Right cardiac atrium (tissue), 5 donors: ENCODE data around the gene OR51B5. TPM values are rescaled to one million over a fixed set of nuclear protein-coding genes. Genes with fewer than 3 reads are reported as not detected.
"Not testable (repeated sequence)": the region's sequence is repeated elsewhere in the genome, so short reads cannot be mapped to it uniquely, and the experiment has no call there.

Experiments
- ATAC-seq, 2 donors: fragments of 200-7000 bp; cut with Tn5 transposase; one replicate each; pipeline versions ENCODE4 v1.8.0 to v1.9.1; 2020; ENCODE audit warnings: moderate library complexity in 2 of 2, mild to moderate bottlenecking in 1 of 2
- DNase-seq, 3 donors: peaks; one replicate each; pipeline ENCODE4 v3.0.0-alpha.2; 2020
- H3K27ac ChIP-seq: one replicate; pipeline ENCODE4 v1.5.1; 2013; ENCODE audit warnings: mild to moderate bottlenecking, low read length, control low read depth, moderate library complexity
- H3K27me3 ChIP-seq: one replicate; pipeline ENCODE4 v1.6.1; 2013; ENCODE audit not compliant: control insufficient read depth, insufficient read depth
- H3K4me1 ChIP-seq: one replicate; pipeline ENCODE4 v1.6.1; 2013; ENCODE audit warnings: low read length; ENCODE audit not compliant: control insufficient read depth, insufficient read depth
- H3K4me3 ChIP-seq: one replicate; pipeline ENCODE4 v1.5.1; 2013; ENCODE audit warnings: low read length, control low read depth
- H3K9me3 ChIP-seq: one replicate; pipeline ENCODE4 v1.6.1; 2013; ENCODE audit warnings: low read length; ENCODE audit not compliant: control insufficient read depth
- WGBS: extraction: QIAGEN DNeasy Blood & Tissue Kit; methylation state at CpG from one replicate; pipeline ENCODE4 v1.1.7; 2013; 5-methylcytosine and 5-hydroxymethylcytosine counted together
- intact Hi-C, 4 donors: fragments of 100-400 bp; cut with DNase I; formaldehyde crosslinking; loops; one replicate each; pipeline versions ENCODE4 v1.11.0 to v1.14.0; 2022 to 2023
- polyA plus RNA-seq: library from polyadenylated mRNA; stranded (reverse); fragments of 200-250 nt; gene quantifications from one replicate; pipeline ENCODE4 v1.2.3, GENCODE V29; 2013
- total RNA-seq, 4 donors: library from RNA; stranded (reverse); fragmentation: NEBNext Ultra II Directional; extraction: Animal tissue kit (Norgen Biotek cat#: 25700); gene quantifications; one replicate each; pipeline ENCODE4 v1.2.1, GENCODE V29; 2021
- donor health status: healthy with polysubstance abuse.
- donor health status: DM: no; HTN: yes; CAD: no.
- donor health status: DM: no; HTN: no; CAD: no.
- donor health status: DM: no; HTN: yes; CAD: no; lungs with severe emphysema.
- donor health status: DM: yes; HTN: yes; CAD: no.

Gene OR51B5
- total and polyA plus RNA-seq, 5 donors, result 0.14 to 0.33 TPM; not detected in 3

DNA sequence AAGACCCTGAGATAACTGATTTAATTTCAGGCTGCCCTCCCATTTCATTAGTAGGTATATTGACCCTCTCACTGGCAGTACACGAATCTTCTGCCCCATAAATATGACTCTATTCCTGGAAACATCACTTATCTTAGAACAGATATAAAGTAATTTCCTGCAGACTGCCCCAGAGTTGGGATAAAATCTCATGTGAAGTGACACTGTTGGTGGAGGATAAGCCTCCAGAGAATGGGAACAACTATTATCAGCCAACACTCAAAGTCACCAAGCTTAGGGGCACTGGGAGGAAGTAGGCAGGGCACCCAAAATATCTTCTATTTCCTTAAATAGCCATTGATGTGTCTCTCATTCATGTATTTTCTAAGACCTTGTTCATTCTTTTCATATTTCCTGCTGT is 8.2 kb downstream of the OR51B5 start:
- no peaks in the 10 kb centered on the region for H3K9me3 ChIP-seq
- intact Hi-C loops, result no loop called here
- H3K27me3 ChIP-seq, result no peaks in the 10 kb centered on the region
- H3K4me1 ChIP-seq, result no peaks in the 10 kb centered on the region
- DNase-seq (no peak), ATAC-seq (no peak)
- no peak overlapping the region for H3K4me3 ChIP-seq
- H3K27ac ChIP-seq, result no peak overlapping the region
- WGBS, result 22% methylated on average over 1 of the region's 1 CpG

DNA sequence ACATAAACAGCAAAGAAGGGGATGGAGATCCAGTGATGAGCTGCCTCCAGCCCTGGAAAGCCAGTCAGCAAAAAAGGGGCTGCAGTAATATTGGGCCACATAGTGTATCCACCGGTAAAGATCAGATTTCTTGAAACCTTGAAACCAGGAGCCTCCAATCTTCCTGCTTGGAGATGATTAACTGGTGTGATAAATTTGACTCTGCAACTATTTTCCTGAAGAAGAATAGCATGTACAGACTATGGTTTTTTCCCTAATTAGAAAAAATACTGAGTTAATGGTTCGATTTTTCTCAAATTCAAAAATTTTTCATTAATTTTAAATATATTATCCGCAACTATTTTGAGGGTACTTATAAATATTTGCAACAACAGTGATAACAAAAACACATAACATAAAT is 19.1 kb downstream of the OR51B5 start, which contains the start of gene OR51B2:
TSS of gene OR51B2 (minus strand) at position 101 of the 400 bp plus-strand sequence. CDS start at position 101, 0 bp downstream.
- Histone ChIP-seq H3K4me1 (no peaks in the 10 kb centered on the region), H3K27ac (no peak within 1 kb of the TSS), H3K4me3 (no peak within 1 kb of the TSS), H3K27me3 (no peaks in the 10 kb centered on the region), H3K9me3 (no peaks in the 10 kb centered on the region)
- intact Hi-C loops, result no loop called here
- ATAC-seq, result no peak
- DNase-seq, result no peak
- WGBS, result 74% methylated on average over 3 of the region's 3 CpGs

DNA sequence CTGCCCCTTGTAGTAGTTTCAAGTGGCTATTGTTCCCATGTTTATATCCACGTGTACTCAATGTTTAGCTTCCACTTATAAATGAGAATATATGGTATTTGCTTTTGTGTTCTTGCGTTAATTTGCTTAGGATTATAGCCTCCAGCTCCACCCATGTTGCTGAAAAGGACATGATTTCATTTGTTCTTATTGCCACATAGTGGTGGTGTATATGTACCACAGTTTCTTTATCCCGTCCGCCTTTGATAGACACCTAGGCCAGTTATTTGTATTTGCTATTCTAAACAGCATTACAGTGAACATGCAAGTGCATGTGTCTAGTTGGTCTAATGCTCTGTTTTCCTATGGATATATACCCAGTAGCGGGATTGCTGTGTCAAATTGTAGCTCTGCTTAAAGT is 26.0 kb downstream of the OR51B5 start:
- DNase-seq (no peak), ATAC-seq (no peak)
- 71% methylated on average over 5 of the region's 5 CpGs for WGBS
- H3K27ac ChIP-seq, result no peak overlapping the region
- H3K4me1 ChIP-seq, result no peaks in the 10 kb centered on the region
- intact Hi-C loops, result no loop called here
- no peaks in the 10 kb centered on the region for H3K27me3 ChIP-seq
- H3K4me3 ChIP-seq, result no peak overlapping the region
- no peaks in the 10 kb centered on the region for H3K9me3 ChIP-seq

DNA sequence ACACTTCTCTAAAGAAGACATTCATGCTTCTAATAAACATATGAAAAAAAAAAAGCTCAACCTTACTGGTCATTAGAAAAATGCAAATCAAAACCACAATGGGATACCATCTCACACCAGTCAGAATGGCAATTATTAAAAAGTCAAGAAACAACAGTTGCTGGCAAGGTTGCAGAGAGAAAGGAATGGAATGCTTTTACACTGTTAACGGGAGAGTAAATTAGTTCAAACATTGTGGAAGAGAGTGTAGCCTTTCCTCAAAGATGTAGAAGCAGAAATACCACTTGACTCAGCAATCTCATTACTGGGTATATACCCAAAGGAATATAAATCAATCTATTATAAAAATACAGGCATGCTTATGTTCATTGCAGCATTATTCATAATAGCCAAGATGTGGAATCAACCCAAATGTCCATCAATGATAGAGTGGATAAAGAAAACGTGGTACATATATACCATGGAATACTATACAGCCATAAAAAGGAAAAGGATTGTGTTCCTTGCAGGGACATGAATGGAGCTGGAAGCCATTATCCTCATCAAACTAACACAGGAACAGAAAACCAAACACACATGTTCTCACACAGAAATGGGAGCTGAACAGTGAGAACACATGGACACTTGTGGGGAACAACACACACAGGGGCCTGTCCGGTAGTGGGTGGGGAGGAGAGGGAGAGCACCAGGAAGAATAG is 29.8 kb downstream of the OR51B5 start:
- intact Hi-C loops, H3K9me3 ChIP-seq, H3K27me3 ChIP-seq, ATAC-seq, H3K4me3 ChIP-seq, H3K4me1 ChIP-seq, DNase-seq, H3K27ac ChIP-seq: not testable (repeated sequence)
- WGBS, result 85% methylated on average over 3 of the region's 3 CpGs

DNA sequence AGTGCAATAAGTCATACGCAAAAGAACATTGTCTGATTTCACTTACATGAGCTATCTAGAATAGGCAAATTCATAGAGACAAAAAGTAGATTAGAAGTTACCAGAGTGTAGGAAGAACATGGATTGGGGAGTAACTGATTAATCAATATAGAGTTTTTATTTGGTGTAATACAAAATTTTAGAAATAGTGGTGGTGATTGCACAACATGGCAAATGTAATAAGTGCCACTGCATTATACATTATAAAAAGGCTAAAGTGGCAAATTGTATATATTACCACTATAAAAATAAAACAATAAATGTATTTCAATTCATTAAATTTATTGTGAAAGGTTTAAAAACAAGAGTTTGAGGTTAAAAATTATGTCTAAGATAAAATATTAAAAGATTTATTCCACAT is 32.9 kb downstream of the OR51B5 start:
- Histone ChIP-seq H3K9me3 (no peaks in the 10 kb centered on the region), H3K4me3 (no peak overlapping the region), H3K27me3 (no peaks in the 10 kb centered on the region), H3K4me1 (no peaks in the 10 kb centered on the region), H3K27ac (no peak overlapping the region)
- DNase-seq, result no peak
- intact Hi-C loops, result no loop called here
- no peak for ATAC-seq
- 95% methylated on average over 1 of the region's 1 CpG for WGBS

DNA sequence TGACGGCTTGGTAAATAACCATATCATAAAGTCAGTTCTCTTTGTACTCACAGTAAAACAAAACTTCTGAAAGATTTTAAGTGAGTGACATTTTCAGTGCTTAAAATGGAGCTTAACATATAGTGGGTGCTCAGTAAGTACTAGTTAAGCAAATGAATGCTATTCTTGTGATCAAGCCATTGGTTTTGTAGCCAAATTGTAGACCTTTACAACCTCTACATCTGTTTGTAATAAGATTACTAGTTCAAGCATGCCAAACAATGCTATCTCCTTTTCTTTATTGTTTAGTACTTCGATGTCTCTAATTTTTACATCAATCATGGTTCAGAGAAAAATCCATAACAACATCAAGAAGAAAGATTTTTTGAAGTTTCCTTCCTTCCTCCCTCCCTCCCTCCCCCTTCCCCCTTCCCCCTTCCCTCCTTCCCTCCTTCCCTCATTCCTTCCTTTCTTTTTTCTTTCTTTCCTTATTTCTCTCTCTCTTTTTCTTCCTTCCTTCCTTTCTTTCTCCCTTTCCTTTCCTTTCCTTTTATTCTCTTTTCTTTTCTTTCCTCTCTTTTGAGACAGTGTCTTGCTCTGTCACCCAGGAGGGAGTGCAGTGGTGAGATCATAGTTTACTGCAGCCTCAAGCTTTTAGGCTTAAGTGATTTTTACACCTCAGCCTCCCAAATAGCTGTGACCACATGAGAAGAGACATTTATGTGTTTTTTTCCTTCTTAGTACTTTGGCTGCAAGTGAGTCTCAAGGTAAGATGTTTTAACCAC is 35.9 kb downstream of the OR51B5 start:
- Histone ChIP-seq H3K9me3 (no peaks in the 10 kb centered on the region), H3K4me1 (no peaks in the 10 kb centered on the region), H3K4me3 (no peak overlapping the region), H3K27ac (no peak overlapping the region), H3K27me3 (no peaks in the 10 kb centered on the region)
- no peak for DNase-seq
- ATAC-seq, result no peak
- WGBS, result 80% methylated on average over 2 of the region's 2 CpGs
- intact Hi-C loops, result no loop called here

DNA sequence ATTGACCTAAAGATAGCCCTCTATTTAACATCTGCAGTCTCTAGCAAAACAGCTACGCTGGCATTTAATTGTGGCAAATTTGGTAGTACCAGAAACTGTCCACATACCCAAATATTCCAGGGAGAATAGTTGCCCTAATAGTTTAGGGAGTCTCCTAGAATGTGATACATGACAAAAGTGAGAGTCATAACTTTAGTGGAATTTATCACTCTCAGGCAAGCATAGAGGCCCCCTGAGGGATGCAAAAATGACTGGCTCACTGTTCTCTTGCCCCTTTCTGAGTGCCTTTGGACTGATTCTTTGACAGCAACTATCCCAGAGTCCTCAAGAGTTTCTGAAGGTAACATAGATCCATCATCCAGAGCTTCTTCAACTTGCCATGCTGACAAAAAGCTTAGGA is 39.3 kb downstream of the OR51B5 start:
- 95% methylated on average over 1 of the region's 1 CpG for WGBS

DNA sequence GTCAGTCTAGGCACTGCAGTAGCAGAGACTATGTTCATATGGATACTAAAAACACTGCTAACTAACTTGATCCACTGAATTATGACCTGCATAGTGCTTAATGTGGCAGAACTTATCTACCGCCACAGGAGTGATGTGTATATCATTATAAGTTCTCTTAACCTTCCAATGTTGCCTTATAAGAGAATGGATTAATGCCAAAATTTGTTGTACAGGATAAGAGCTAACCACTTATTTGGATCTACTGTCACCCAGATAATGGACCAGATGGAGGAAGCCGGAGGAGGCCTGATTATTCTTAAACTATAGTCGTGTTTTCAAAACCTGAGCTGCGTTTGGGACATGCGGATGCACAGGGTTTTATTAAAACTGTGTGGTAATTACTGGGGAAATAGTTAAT is 39.7 kb downstream of the OR51B5 start:
- Histone ChIP-seq H3K4me1 (no peaks in the 10 kb centered on the region), H3K27me3 (no peaks in the 10 kb centered on the region), H3K4me3 (no peak overlapping the region), H3K27ac (no peak overlapping the region), H3K9me3 (no peaks in the 10 kb centered on the region)
- DNase-seq (no peak), ATAC-seq (no peak)
- 56% methylated on average over 5 of the region's 5 CpGs for WGBS
- intact Hi-C loops, result no loop called here

More for the DNA sequence above, 39.3 kb downstream of the OR51B5 start:
- DNase-seq (no peak), ATAC-seq (no peak)
- H3K27me3 ChIP-seq, result no peaks in the 10 kb centered on the region
- no peak overlapping the region for H3K27ac ChIP-seq
- no peaks in the 10 kb centered on the region for H3K9me3 ChIP-seq
- H3K4me1 ChIP-seq, result no peaks in the 10 kb centered on the region
- intact Hi-C loops, result no loop called here
- H3K4me3 ChIP-seq, result no peak overlapping the region

DNA sequence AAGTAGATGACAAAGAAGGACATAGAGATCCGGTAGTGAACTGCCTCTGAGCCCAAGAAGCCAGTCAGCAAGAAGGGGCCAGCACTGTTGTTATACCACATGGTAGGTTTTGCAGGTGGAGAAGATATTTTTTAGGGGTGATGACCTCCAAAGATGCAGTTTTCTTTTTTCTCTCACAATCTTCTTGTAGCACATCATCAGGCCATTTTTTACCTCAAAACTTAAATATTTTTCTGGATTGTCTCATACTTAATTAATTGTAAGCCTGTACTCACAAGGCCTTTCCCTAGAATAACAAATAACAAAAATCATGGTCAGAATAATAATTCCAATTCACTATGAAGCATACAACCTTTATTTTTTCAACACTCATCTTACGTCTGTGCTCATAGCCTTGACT is 41.5 kb downstream of the OR51B5 start, which contains the start of gene OR51B4:
TSS of gene OR51B4 (minus strand) at position 101 of the 400 bp plus-strand sequence. CDS start at position 101, 0 bp downstream.
- Histone ChIP-seq H3K27ac (no peak within 1 kb of the TSS), H3K27me3 (no peaks in the 10 kb centered on the region), H3K4me1 (no peaks in the 10 kb centered on the region), H3K4me3 (no peak within 1 kb of the TSS), H3K9me3 (no peaks in the 10 kb centered on the region)
- ATAC-seq (no peak), DNase-seq (no peak)
- WGBS, result 93% methylated on average over 2 of the region's 2 CpGs
- intact Hi-C loops, result no loop called here

DNA sequence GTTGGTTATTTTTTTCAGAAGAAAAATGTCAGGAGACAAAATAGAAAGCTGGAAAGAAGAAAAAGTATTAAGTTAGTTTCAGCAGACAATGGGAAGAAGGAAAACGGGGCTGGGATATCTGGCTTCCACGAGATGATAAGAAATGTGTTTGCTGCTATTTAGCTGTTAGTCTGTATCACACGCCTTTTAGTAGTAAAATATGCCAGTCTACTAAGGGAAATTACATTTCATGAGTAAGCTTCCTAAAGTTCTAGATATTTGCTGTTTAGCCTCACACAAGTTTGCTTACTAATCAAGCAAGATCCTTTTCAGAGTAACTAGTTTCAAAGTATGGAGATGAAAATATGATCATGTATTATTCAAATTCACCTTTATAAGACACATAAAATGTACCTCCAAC is 43.1 kb downstream of the OR51B5 start:
- WGBS, result 18% methylated on average over 3 of the region's 3 CpGs
- DNase-seq (no peak), ATAC-seq (no peak)
- no peak overlapping the region for H3K27ac ChIP-seq
- H3K27me3 ChIP-seq, result no peaks in the 10 kb centered on the region
- no peak overlapping the region for H3K4me3 ChIP-seq
- no peaks in the 10 kb centered on the region for H3K4me1 ChIP-seq
- intact Hi-C loops, result no loop called here
- H3K9me3 ChIP-seq, result no peaks in the 10 kb centered on the region

DNA sequence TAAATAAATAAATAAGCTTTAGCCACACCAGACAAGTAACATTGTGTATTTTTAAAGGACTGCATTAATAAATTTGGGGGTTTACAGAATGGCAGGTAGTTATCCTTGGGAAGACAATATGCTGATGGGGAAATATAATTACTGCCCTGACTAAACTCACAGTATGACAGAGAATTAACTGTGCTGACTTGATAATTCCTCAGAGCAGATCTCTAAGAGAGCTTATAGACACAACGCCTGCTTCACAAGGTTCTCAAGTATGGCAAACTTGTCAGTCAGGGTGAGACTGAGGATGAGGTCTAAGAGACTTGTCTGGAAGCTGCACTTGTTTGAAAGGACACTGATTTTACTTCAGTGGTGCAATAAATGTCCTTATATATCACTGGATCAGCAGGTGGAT is 44.9 kb downstream of the OR51B5 start:
- ATAC-seq (no peak), DNase-seq (no peak)
- intact Hi-C loops, result no loop called here
- Histone ChIP-seq H3K9me3 (no peaks in the 10 kb centered on the region), H3K4me1 (no peaks in the 10 kb centered on the region), H3K27ac (no peak overlapping the region), H3K4me3 (no peak overlapping the region), H3K27me3 (no peaks in the 10 kb centered on the region)
- 74% methylated on average over 1 of the region's 1 CpG for WGBS
